T1000 (cell line): Measurements from ENCODE around the gene LRRC47.

ENCODE experiments used
- DNase-seq: peaks from one replicate; lab custom pipeline; 2025; ENCODE audit warnings: mixed read lengths; lab: John Stamatoyannopoulos, UW

The LRRC47 gene

DNA sequence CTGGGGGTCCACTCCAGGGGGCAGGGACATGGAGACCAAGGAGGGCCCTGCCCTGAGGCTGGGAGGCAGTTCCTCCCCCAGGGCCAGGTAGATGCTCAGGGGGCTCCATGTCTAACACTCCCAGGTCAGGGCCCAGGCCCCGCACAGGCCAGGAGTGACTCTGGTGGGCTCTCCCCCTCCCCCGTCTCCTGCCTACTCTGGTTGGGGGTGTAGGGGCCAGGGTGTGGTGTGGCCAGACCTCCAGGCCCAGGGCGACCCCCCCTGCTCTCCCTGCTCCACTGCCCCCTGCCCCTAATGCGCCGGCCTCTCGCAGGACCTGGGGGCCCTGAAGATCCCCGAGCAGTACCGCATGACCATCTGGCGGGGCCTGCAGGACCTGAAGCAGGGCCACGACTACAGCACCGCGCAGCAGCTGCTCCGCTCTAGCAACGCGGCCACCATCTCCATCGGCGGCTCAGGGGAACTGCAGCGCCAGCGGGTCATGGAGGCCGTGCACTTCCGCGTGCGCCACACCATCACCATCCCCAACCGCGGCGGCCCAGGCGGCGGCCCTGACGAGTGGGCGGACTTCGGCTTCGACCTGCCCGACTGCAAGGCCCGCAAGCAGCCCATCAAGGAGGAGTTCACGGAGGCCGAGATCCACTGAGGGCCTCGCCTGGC, 63.7 kb downstream of the LRRC47 start:
- DNase-seq: no peak

DNA sequence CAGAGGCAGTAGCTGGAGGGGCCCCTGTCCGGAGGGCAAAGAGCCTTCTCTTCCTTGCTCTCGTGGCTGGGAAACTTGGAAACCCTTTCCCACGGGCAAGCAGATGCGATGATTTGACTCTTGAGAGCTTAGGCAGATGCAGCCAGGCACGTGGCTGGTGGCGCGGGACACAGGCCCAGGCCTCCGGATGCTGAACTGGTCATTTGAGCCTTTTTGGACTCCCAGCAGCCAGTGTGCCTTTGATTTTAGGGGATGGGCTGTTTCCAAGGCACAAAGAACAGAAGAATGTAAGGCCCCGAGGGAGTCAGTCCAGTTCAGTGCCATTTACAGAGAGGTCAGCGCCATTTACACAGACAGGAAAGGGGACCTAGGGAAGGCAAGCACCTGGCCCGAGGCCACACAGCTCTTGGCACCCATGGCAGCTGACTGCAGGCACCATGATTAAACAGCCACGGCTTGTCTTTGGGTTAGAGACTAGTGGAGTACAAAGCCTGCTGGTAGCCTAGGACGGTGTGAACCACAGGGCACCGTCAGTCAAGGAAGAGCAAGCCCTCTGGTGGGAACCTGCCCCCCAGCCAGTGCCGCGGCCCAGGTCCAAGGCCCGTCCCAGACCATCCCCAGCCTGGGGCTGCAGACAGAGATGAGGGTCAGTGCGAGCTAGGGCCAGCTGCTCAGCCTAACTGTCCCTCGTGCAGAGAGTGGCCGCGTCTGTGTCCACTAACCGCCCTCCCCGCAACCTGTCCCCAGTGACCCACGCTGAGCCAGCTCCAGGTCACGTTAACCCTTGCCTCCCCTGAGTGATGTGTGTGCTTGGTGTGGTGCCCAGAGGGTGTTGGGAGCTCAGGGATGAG, 64.5 kb downstream of the LRRC47 start:
- no peak for DNase-seq

DNA sequence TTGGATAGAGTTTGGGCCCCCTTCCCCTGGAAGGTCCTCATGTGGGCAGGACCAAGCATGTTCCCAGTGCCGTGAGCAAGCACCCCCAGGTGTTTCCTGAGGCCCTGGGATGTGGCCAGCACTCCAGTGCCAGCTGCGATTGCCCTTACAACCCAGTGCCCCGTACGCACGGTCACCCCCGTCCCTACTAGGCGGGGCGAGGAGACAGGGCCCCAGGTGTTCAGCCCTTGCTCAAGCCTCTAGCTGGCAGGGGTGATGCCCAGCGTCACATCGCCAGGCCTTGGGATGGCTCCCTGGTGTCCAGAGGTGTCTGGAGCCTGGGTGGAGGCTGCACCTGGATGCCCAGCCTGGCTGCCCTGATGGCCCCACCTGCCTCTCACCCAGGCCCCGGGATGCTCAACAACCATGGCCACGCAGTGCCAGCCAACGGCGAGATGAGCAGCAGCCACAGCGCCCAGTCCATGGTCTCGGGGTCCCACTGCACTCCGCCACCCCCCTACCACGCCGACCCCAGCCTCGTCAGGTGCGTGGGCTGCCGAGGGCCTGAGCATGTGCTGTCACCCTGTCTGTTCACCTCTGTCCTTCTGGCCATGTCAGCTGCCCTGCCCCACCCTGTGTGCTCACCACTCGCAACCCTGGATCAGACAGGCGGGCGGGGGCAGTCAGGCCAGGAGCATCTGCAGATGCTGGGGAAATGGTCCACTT, 65.6 kb downstream of the LRRC47 start:
- DNase-seq: no peak

DNA sequence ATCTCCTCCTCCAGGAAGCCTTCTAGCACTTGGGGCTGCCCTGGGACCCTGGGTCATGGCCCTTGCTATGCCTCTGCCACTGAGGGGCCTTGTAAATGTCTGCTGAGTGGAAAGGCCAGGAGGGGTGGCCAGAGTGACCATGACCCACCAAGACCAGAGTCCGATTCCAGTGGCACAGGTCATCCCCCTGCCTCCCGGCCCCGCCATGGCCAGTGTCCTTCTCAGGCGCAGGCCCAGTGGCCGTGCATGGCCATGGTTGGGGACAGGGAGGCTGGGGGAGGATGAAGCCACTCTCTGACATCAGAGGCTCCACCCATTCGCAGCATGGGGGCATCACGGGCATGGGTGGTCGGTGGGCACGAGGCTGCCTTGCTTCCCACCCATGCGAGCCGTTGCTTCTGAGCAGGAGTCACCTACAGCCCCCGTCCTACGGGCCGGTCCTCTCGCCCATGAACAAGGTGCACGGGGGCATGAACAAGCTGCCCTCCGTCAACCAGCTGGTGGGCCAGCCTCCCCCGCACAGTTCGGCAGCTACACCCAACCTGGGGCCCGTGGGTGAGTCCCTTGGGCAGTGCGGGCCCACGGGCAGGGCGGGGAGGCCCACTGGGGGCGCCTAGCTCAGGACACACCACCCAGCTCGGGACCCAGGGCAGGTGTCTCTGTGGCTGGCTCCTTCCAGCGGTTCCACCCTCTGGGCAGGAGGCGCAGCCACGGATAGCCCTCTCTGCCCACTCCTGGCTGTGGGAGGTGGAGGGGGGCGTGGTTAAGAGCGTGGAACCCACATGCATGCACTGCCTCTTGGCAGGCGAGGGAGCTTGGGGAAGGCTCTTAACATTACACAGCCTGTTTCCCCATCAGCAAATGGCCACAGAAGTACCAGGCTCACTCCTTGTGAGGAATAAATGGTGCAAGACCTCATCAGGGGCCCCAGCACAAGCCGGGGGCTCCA, 66.4 kb downstream of the LRRC47 start:
- no peak for DNase-seq
